DMS114 treated with DMSO at 0.1 percent for 48 hours (cell line): ENCODE data around the gene PRR19.

Experiments used
- DNase-seq: peaks from one replicate; lab custom pipeline; 2025; ENCODE audit not compliant: unreplicated experiment; lab: John Stamatoyannopoulos, UW

The PRR19 gene

GRCh38 chr19:42283188-42284065 lies 18.5 kb upstream of the PRR19 start:
- DNase-seq: peak; percentile 84

GRCh38 chr19:42284066-42284501 lies 17.8 kb upstream of the PRR19 start:
- DNase-seq: peak; percentile 29

- no peak for DNase-seq
Measured at GRCh38 chr19:42284591-42285341, 17.2 kb upstream of the PRR19 start.

GRCh38 chr19:42285541-42285941 lies 16.4 kb upstream of the PRR19 start:
- no peak for DNase-seq

- no peak for DNase-seq
Measured at GRCh38 chr19:42285988-42286348, 16.0 kb upstream of the PRR19 start.

GRCh38 chr19:42286349-42287016 lies 15.4 kb upstream of the PRR19 start:
- no peak for DNase-seq

GRCh38 chr19:42287017-42287826 lies 14.7 kb upstream of the PRR19 start:
- no peak for DNase-seq

- DNase-seq: no peak
Measured at GRCh38 chr19:42287827-42288107, 14.2 kb upstream of the PRR19 start.

- no peak for DNase-seq
Measured at GRCh38 chr19:42288387-42288786, 13.5 kb upstream of the PRR19 start.

GRCh38 chr19:42288881-42289555 lies 12.9 kb upstream of the PRR19 start:
- no peak for DNase-seq

GRCh38 chr19:42289556-42290041 lies 12.3 kb upstream of the PRR19 start:
- DNase-seq: no peak

GRCh38 chr19:42290136-42290522 lies 11.8 kb upstream of the PRR19 start:
- no peak for DNase-seq

- DNase-seq: peak; percentile 56
Measured at GRCh38 chr19:42290523-42291434, 11.2 kb upstream of the PRR19 start.

- no peak for DNase-seq
Measured at GRCh38 chr19:42291435-42291810, 10.5 kb upstream of the PRR19 start.

- no peak for DNase-seq
Measured at GRCh38 chr19:42292042-42292960, 9.6 kb upstream of the PRR19 start.

GRCh38 chr19:42292963-42293362 lies 9.0 kb upstream of the PRR19 start:
- DNase-seq: no peak

GRCh38 chr19:42293540-42293939 lies 8.4 kb upstream of the PRR19 start:
- DNase-seq: no peak

GRCh38 chr19:42293948-42294347 lies 8.0 kb upstream of the PRR19 start:
- DNase-seq: no peak
